Heart left ventricle (tissue), 13 donors: ENCODE data around the gene PCDHGC3.

Experiments
- CTCF ChIP-seq, 12 donors: fragments of 200-600 bp; sonication (generic) in 4 of 12; IDR thresholded peaks; one replicate each; pipeline versions ENCODE4 v1.5.0 to v1.8.0; 2018 to 2022; ENCODE audit warnings: antibody characterized with exemption in 12 of 12, mild to moderate bottlenecking in 5 of 12
- POLR2A ChIP-seq, 2 donors: fragments of 450-650 bp; IDR thresholded peaks; one replicate each; pipeline ENCODE4 v1.6.1; 2017; ENCODE audit warnings: antibody characterized with exemption in 2 of 2, mild to moderate bottlenecking in 2 of 2, moderate library complexity in 2 of 2
- donor health status: ischemic (EF 13 %, LVEDD 7.1; RV severe dilation, severe dysfunction).
- donor health status: DM: no; HTN: yes; CAD: no.
- donor health status: DM: no; HTN: no; CAD: no.
- donor health status: ischemic (EF 25% LVEDD 6.9; RV normal size, moderate dysfunction).
- donor health status: ischemic (EF 25% LVEDD 5.7; RV mildly dilated, moderate dysfunction).
- donor health status: ischemic (EF 35%, LVEDD 5.7; RV mildly dilated, moderate dysfunction).
- donor health status: nonischemic (EF 11% LVEDD 7.7; RV severe dilation, severe dysfunction).
- donor health status: DM: yes; HTN: yes; CAD: no.
- donor health status: PGD.
- donor health status: ischemic (EF 29% LVEDD 5.4; RV normal size, mild dysfunction).
- donor health status: nonischemic (EF 23%, LVEDD 6.1; RV moderate dilation, normal function).

- TF ChIP-seq POLR2A (IDR thresholded peaks at IDR 0.05), result no peak
- no peak for TF ChIP-seq CTCF (IDR thresholded peaks at IDR 0.05)
Observed at GRCh38 chr5:141515946-141516671, 40.3 kb downstream of the PCDHGC3 start.
